ENCODE results near the gene L1CAM. TPM values are rescaled to one million over a fixed set of nuclear protein-coding genes. Genes with fewer than 3 reads are reported as not detected.

L1CAM gene
- total RNA-seq, 1 donor from 2014 or later: 0.49 TPM

GRCh38 chrX:153821066-153821465 is 64.9 kb downstream of the L1CAM start:
- H3K4me2 ChIP-seq: no peak overlapping the region
- H3K4me1 ChIP-seq: peaks cover 7% of the 10 kb centered on the region
- DNase-seq (ENCODE audit: low spot score): no peak
- H4K20me1 ChIP-seq (ENCODE audit: low read depth): no peaks in the 10 kb centered on the region
- no peaks in the 10 kb centered on the region for H3K27me3 ChIP-seq
- H3K27me3 Mint-ChIP-seq (ENCODE audit: insufficient read depth, low read depth): peaks cover 11% of the 10 kb centered on the region
- H3K4me1 Mint-ChIP-seq: peaks cover 36% of the 10 kb centered on the region
- H3K79me2 ChIP-seq (ENCODE audit: low read depth): no peaks in the 10 kb centered on the region
- no peaks in the 10 kb centered on the region for H3K36me3 Mint-ChIP-seq
- peaks cover 10% of the 10 kb centered on the region for H3F3A ChIP-seq (ENCODE audit: low read depth)
- H2AFZ ChIP-seq (replicated peaks): no peak overlapping the region
- no peak overlapping the region for H3K27ac Mint-ChIP-seq
- H3K4me3 Mint-ChIP-seq: no peak overlapping the region
- no peaks in the 10 kb centered on the region for H3K9me3 ChIP-seq (ENCODE audit: low read depth)
- peaks cover 12% of the 10 kb centered on the region for H3K9me3 Mint-ChIP-seq
- H3K36me3 ChIP-seq: no peaks in the 10 kb centered on the region
- no peak overlapping the region for H3K27ac ChIP-seq
- no peak overlapping the region for H3K4me3 ChIP-seq
- H3K9ac ChIP-seq: no peak overlapping the region
- TF ChIP-seq EZH2phosphoT487 (IDR thresholded peaks at IDR 0.05): no peak
- no peak for TF ChIP-seq CTCF (IDR thresholded peaks at IDR 0.05)
- TF ChIP-seq EZH2 (IDR thresholded peaks at IDR 0.05): no peak

GRCh38 chrX:153820601-153821000 is 65.4 kb downstream of the L1CAM start:
- no peaks in the 10 kb centered on the region for H4K20me1 ChIP-seq (ENCODE audit: low read depth)
- H3K27ac ChIP-seq: no peak overlapping the region
- no peak for TF ChIP-seq EZH2 (IDR thresholded peaks at IDR 0.05)
- TF ChIP-seq EZH2phosphoT487 (IDR thresholded peaks at IDR 0.05): no peak
- no peak for TF ChIP-seq CTCF (IDR thresholded peaks at IDR 0.05)
- DNase-seq (ENCODE audit: low spot score): no peak
- no peaks in the 10 kb centered on the region for H3K36me3 ChIP-seq
- Mint-ChIP-seq H3K4me3 (no peak overlapping the region), H3K4me1 (peaks cover 36% of the 10 kb centered on the region), H3K36me3 (no peaks in the 10 kb centered on the region), H3K27me3 (ENCODE audit: insufficient read depth, low read depth) (peaks cover 11% of the 10 kb centered on the region), H3K27ac (no peak overlapping the region), H3K9me3 (peaks cover 11% of the 10 kb centered on the region)
- H3K9me3 ChIP-seq (ENCODE audit: low read depth): no peaks in the 10 kb centered on the region
- H3K79me2 ChIP-seq (ENCODE audit: low read depth): no peaks in the 10 kb centered on the region
- H3K27me3 ChIP-seq: no peaks in the 10 kb centered on the region
- peaks cover 10% of the 10 kb centered on the region for H3F3A ChIP-seq (ENCODE audit: low read depth)
- peaks cover 7% of the 10 kb centered on the region for H3K4me1 ChIP-seq
- H2AFZ ChIP-seq (replicated peaks): no peak overlapping the region
- H3K4me2 ChIP-seq: no peak overlapping the region
- H3K4me3 ChIP-seq: no peak overlapping the region
- H3K9ac ChIP-seq: no peak overlapping the region

- H3K9me3 Mint-ChIP-seq: peaks cover 19% of the 10 kb centered on the region
- Histone ChIP-seq H3K4me1 (peaks cover 7% of the 10 kb centered on the region), H3K27me3 (no peaks in the 10 kb centered on the region), H3K36me3 (no peaks in the 10 kb centered on the region), H3F3A (ENCODE audit: low read depth) (peaks cover 10% of the 10 kb centered on the region), H3K27ac (no peak overlapping the region), H2AFZ (replicated peaks) (no peak overlapping the region), H4K20me1 (ENCODE audit: low read depth) (no peaks in the 10 kb centered on the region), H3K79me2 (ENCODE audit: low read depth) (no peaks in the 10 kb centered on the region), H3K4me2 (peak overlapping the region; percentile 75), H3K4me3 (peak overlapping the region; percentile 48), H3K9ac (no peak overlapping the region), H3K9me3 (ENCODE audit: low read depth) (no peaks in the 10 kb centered on the region)
- no peak overlapping the region for H3K27ac Mint-ChIP-seq
- TF ChIP-seq EZH2phosphoT487 (IDR thresholded peaks at IDR 0.05): no peak
- TF ChIP-seq CTCF (IDR thresholded peaks at IDR 0.05): no peak
- TF ChIP-seq EZH2 (IDR thresholded peaks at IDR 0.05): no peak
- peaks cover 12% of the 10 kb centered on the region for H3K27me3 Mint-ChIP-seq (ENCODE audit: insufficient read depth, low read depth)
- H3K4me1 Mint-ChIP-seq: peaks cover 42% of the 10 kb centered on the region
- no peak for DNase-seq (ENCODE audit: low spot score)
- H3K4me3 Mint-ChIP-seq: peak overlapping the region; percentile 75
- H3K36me3 Mint-ChIP-seq: peaks cover 7% of the 10 kb centered on the region
Observed at GRCh38 chrX:153819384-153820040, 66.5 kb downstream of the L1CAM start.

Measured in neural progenitor cell (in vitro differentiated cells).